Neural progenitor cell (in vitro differentiated cells): ENCODE results near the gene TPD52L1.

Experiments
- CTCF ChIP-seq: fragments of 200-600 bp; sonication (generic); IDR thresholded peaks from 2 replicates; pipeline ENCODE4 v1.5.1; 2017; ENCODE audit warnings: antibody characterized with exemption, mild to moderate bottlenecking
- EZH2 ChIP-seq: fragments of 200-600 bp; sonication (generic); IDR thresholded peaks from 2 replicates; pipeline ENCODE4 v1.6.1; 2017; ENCODE audit warnings: antibody characterized with exemption, mild to moderate bottlenecking, moderate library complexity
- EZH2phosphoT487 ChIP-seq: fragments of 200-600 bp; sonication (generic); IDR thresholded peaks from 2 replicates; pipeline ENCODE4 v1.6.1; 2017; ENCODE audit warnings: antibody characterized with exemption

DNA sequence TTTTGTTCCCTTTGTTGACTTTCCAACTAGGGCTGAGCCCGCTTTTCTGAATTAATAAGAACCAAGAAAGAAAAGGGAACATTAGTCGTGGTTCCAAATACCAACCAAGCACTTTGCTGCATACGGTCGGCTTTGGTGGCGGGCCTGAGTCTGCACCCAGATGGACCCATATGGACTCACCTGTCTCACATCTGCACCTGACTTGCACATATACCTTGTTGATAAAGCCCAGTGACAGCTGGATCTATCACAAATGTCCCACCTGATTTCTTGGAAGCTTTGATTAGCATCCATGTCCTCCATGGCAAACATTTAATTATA, 39.0 kb downstream of the TPD52L1 start:
- TF ChIP-seq CTCF (no peak), EZH2 (no peak), EZH2phosphoT487 (no peak)
